CD8-positive, alpha-beta memory T cell (primary cell): ENCODE results near the gene SGK1. TPM values are rescaled to one million over a fixed set of nuclear protein-coding genes. Genes with fewer than 3 reads are reported as not detected.
A peak's percentile ranks its signal among the peaks of the same experiment; 100 is the strongest.

Experiments
- CTCF ChIA-PET: fragments of 350-600 bp; sonication (Branson Sonifier 250); formaldehyde crosslinking; loops from one replicate; lab custom pipeline; 2021; ENCODE audit warnings: antibody characterized with exemption; lab: Charles Lee
- POLR2A ChIA-PET: fragments of 350-600 bp; sonication (Branson Sonifier 250); formaldehyde crosslinking; loops from one replicate; lab custom pipeline; 2021; ENCODE audit warnings: antibody characterized with exemption; lab: Charles Lee
- DNase-seq, 5 donors: peaks; one replicate each; pipeline versions ENCODE4 v3.0.0 to v3.0.0-alpha.2; 2020 to 2022; ENCODE audit warnings: mixed read lengths in 1 of 5
- H3K27ac ChIP-seq: one replicate; pipeline ENCODE4 v1.7.0; 2013; ENCODE audit warnings: low read depth, mild to moderate bottlenecking, low read length, moderate library complexity
- H3K27me3 ChIP-seq: 2 replicates; pipeline ENCODE4 v1.7.0; 2013; ENCODE audit warnings: low read length, mild to moderate bottlenecking; ENCODE audit not compliant: insufficient read depth, poor library complexity, severe bottlenecking
- H3K36me3 ChIP-seq: 2 replicates; pipeline ENCODE4 v1.7.0; 2013; ENCODE audit warnings: mild to moderate bottlenecking, low read length, moderate library complexity; ENCODE audit not compliant: insufficient read depth
- H3K4me1 ChIP-seq: 2 replicates; pipeline ENCODE4 v1.7.0; 2013; ENCODE audit warnings: mild to moderate bottlenecking, low read length, moderate library complexity; ENCODE audit not compliant: insufficient read depth
- H3K4me3 ChIP-seq: 2 replicates; pipeline ENCODE4 v1.7.0; 2013; ENCODE audit warnings: mild to moderate bottlenecking, low read length
- H3K9me3 ChIP-seq: 2 replicates; pipeline ENCODE4 v1.7.0; 2013; ENCODE audit warnings: mild to moderate bottlenecking, low read length
- H3K27ac Mint-ChIP-seq, 8 donors: one replicate each; pipeline ENCODE4 v1.8.0; 2020 to 2021; ENCODE audit warnings: mixed read lengths in 8 of 8, mild to moderate bottlenecking in 6 of 8, inconsistent platforms in 3 of 8, moderate library complexity in 3 of 8
- H3K27me3 Mint-ChIP-seq, 2 donors: one replicate each; pipeline ENCODE4 v1.8.0; 2020 to 2021; ENCODE audit warnings: mixed read lengths in 2 of 2, mild to moderate bottlenecking in 1 of 2, moderate library complexity in 1 of 2
- H3K36me3 Mint-ChIP-seq, 3 donors: one replicate each; pipeline ENCODE4 v1.8.0; 2020 to 2021; ENCODE audit warnings: mixed read lengths in 3 of 3, inconsistent platforms in 1 of 3, mild to moderate bottlenecking in 1 of 3
- H3K4me1 Mint-ChIP-seq, 3 donors: one replicate each; pipeline ENCODE4 v1.8.0; 2020 to 2021; ENCODE audit warnings: mixed read lengths in 3 of 3, inconsistent platforms in 1 of 3, mild to moderate bottlenecking in 1 of 3
- H3K4me3 Mint-ChIP-seq, 7 donors: one replicate each; pipeline ENCODE4 v1.8.0; 2020 to 2021; ENCODE audit warnings: mixed read lengths in 7 of 7, mild to moderate bottlenecking in 6 of 7, moderate library complexity in 4 of 7, inconsistent platforms in 2 of 7
- H3K9me3 Mint-ChIP-seq, 5 donors: one replicate each; pipeline ENCODE4 v1.8.0; 2020 to 2022; ENCODE audit warnings: mixed read lengths in 5 of 5, mild to moderate bottlenecking in 3 of 5, moderate library complexity in 2 of 5, inconsistent platforms in 1 of 5
- polyA plus RNA-seq: library from polyadenylated mRNA; unstranded; fragments of 300-500 nt; fragmentation: Illumina TruSeq; gene quantifications from one replicate; pipeline ENCODE4 v1.2.3, GENCODE V29; 2021
- total RNA-seq, 2 experiments: library from RNA; stranded (reverse); gene quantifications; one replicate each; pipeline ENCODE4 v1.2.3, GENCODE V29; 2021

SGK1 gene
- total and polyA plus RNA-seq, 3 experiments from 2014 or later = 3.8 to 36.7 (median 36.5) TPM

- Mint-ChIP-seq H3K27me3 (no peaks in the 10 kb centered on the region), H3K4me1 (no peaks in the 10 kb centered on the region), H3K9me3 (no peaks in the 10 kb centered on the region), H3K36me3 (no peaks in the 10 kb centered on the region), H3K4me3 (no peak overlapping the region), H3K27ac (no peak overlapping the region)
- Histone ChIP-seq H3K4me1 (no peaks in the 10 kb centered on the region), H3K27me3 (no peaks in the 10 kb centered on the region), H3K9me3 (no peaks in the 10 kb centered on the region), H3K27ac (no peak overlapping the region), H3K4me3 (no peak overlapping the region), H3K36me3 (no peaks in the 10 kb centered on the region)
- DNase-seq = no peak
- POLR2A ChIA-PET = no interaction called here
- CTCF ChIA-PET = no interaction called here
Measured at GRCh38 chr6:134296762-134297161, 21.1 kb downstream of the SGK1 start.

- Histone ChIP-seq H3K4me3 (no peak overlapping the region), H3K9me3 (no peaks in the 10 kb centered on the region), H3K27me3 (no peaks in the 10 kb centered on the region), H3K27ac (peak overlapping the region; percentile 25), H3K4me1 (no peaks in the 10 kb centered on the region), H3K36me3 (no peaks in the 10 kb centered on the region)
- Mint-ChIP-seq H3K4me1 (no peaks in the 10 kb centered on the region), H3K36me3 (no peaks in the 10 kb centered on the region), H3K27ac (no peak overlapping the region), H3K27me3 (no peaks in the 10 kb centered on the region), H3K9me3 (no peaks in the 10 kb centered on the region), H3K4me3 (no peak overlapping the region)
- no peak for DNase-seq
- CTCF ChIA-PET = no interaction called here
- POLR2A ChIA-PET = interaction anchor here (0.7 kb wide), 1 partner anchor 117 kb away, joined by 4 read pairs; no protein-coding TSS in a partner anchor
Measured at GRCh38 chr6:134295953-134296553, 21.9 kb downstream of the SGK1 start.

GRCh38 chr6:134293659-134294161 lies 24.2 kb downstream of the SGK1 start:
- no peak for DNase-seq
- CTCF ChIA-PET = no interaction called here
- Histone ChIP-seq H3K27ac (no peak overlapping the region), H3K27me3 (no peaks in the 10 kb centered on the region), H3K4me3 (no peak overlapping the region), H3K4me1 (peaks cover 5% of the 10 kb centered on the region), H3K36me3 (no peaks in the 10 kb centered on the region), H3K9me3 (no peaks in the 10 kb centered on the region)
- no peak overlapping the region for H3K4me3 Mint-ChIP-seq
- H3K36me3 Mint-ChIP-seq = no peaks in the 10 kb centered on the region
- H3K4me1 Mint-ChIP-seq = peaks cover 6 to 7% (median 6%) of the 10 kb centered on the region in 3 donors
- POLR2A ChIA-PET = no interaction called here
- H3K27me3 Mint-ChIP-seq = no peaks in the 10 kb centered on the region
- H3K9me3 Mint-ChIP-seq = no peaks in the 10 kb centered on the region
- H3K27ac Mint-ChIP-seq = no peak overlapping the region

GRCh38 chr6:134291156-134291555 lies 26.8 kb downstream of the SGK1 start:
- peaks cover 17 to 19% (median 17%) of the 10 kb centered on the region in 3 donors for H3K4me1 Mint-ChIP-seq
- H3K36me3 ChIP-seq = no peaks in the 10 kb centered on the region
- H3K4me3 Mint-ChIP-seq = no peak overlapping the region
- DNase-seq = no peak
- H3K27ac Mint-ChIP-seq = peak overlapping the region in 1 of 8 donors; percentile 6
- H3K36me3 Mint-ChIP-seq = no peaks in the 10 kb centered on the region
- no peak overlapping the region for H3K4me3 ChIP-seq
- H3K9me3 ChIP-seq = no peaks in the 10 kb centered on the region
- no peaks in the 10 kb centered on the region for H3K9me3 Mint-ChIP-seq
- H3K27me3 Mint-ChIP-seq = no peaks in the 10 kb centered on the region
- H3K4me1 ChIP-seq = peaks cover 14% of the 10 kb centered on the region
- CTCF ChIA-PET = no interaction called here
- no peak overlapping the region for H3K27ac ChIP-seq
- POLR2A ChIA-PET = no interaction called here
- no peaks in the 10 kb centered on the region for H3K27me3 ChIP-seq

GRCh38 chr6:134289204-134289575 lies 28.7 kb downstream of the SGK1 start:
- Mint-ChIP-seq H3K4me1 (peaks cover 21 to 27% (median 24%) of the 10 kb centered on the region in 3 donors), H3K9me3 (no peaks in the 10 kb centered on the region), H3K27me3 (no peaks in the 10 kb centered on the region), H3K36me3 (no peaks in the 10 kb centered on the region), H3K4me3 (peak overlapping the region in 1 of 7 donors; percentile 29), H3K27ac (peak overlapping the region in 3 of 8 donors; percentile 16 to 74 (median 66))
- no peak overlapping the region for H3K27ac ChIP-seq
- ChIA-PET CTCF (no interaction called here), POLR2A (no interaction called here)
- H3K27me3 ChIP-seq = no peaks in the 10 kb centered on the region
- no peaks in the 10 kb centered on the region for H3K36me3 ChIP-seq
- peaks cover 14% of the 10 kb centered on the region for H3K4me1 ChIP-seq
- H3K4me3 ChIP-seq = no peak overlapping the region
- no peak for DNase-seq
- no peaks in the 10 kb centered on the region for H3K9me3 ChIP-seq

GRCh38 chr6:134288538-134289203 lies 29.2 kb downstream of the SGK1 start:
- POLR2A ChIA-PET = no interaction called here
- Mint-ChIP-seq H3K4me1 (peaks cover 21 to 27% (median 24%) of the 10 kb centered on the region in 3 donors), H3K36me3 (no peaks in the 10 kb centered on the region), H3K27ac (peak overlapping the region in 6 of 8 donors; percentile 16 to 74 (median 46)), H3K4me3 (peak overlapping the region in 3 of 7 donors; percentile 8 to 32 (median 29)), H3K9me3 (no peaks in the 10 kb centered on the region), H3K27me3 (no peaks in the 10 kb centered on the region)
- Histone ChIP-seq H3K9me3 (no peaks in the 10 kb centered on the region), H3K4me3 (no peak overlapping the region), H3K27ac (no peak overlapping the region), H3K36me3 (no peaks in the 10 kb centered on the region), H3K4me1 (peaks cover 14% of the 10 kb centered on the region), H3K27me3 (no peaks in the 10 kb centered on the region)
- CTCF ChIA-PET = interaction anchor here (0.6 kb wide), 1 partner anchor 10 kb away, joined by 3 read pairs; no protein-coding TSS in a partner anchor
- DNase-seq = peak in 1 of 5 donors; percentile 10

GRCh38 chr6:134287859-134288537 lies 29.9 kb downstream of the SGK1 start:
- no peaks in the 10 kb centered on the region for H3K36me3 Mint-ChIP-seq
- CTCF ChIA-PET = interaction anchor here (0.6 kb wide), 1 partner anchor 11 kb away, joined by 3 read pairs; no protein-coding TSS in a partner anchor
- H3K27me3 ChIP-seq = no peaks in the 10 kb centered on the region
- H3K9me3 Mint-ChIP-seq = no peaks in the 10 kb centered on the region
- peaks cover 14% of the 10 kb centered on the region for H3K4me1 ChIP-seq
- H3K36me3 ChIP-seq = no peaks in the 10 kb centered on the region
- peak overlapping the region in 2 of 7 donors; percentile 8 to 32 for H3K4me3 Mint-ChIP-seq
- DNase-seq = no peak
- H3K4me3 ChIP-seq = no peak overlapping the region
- H3K4me1 Mint-ChIP-seq = peaks cover 21 to 27% (median 24%) of the 10 kb centered on the region in 3 donors
- H3K27me3 Mint-ChIP-seq = no peaks in the 10 kb centered on the region
- peak overlapping the region in 6 of 8 donors; percentile 4 to 61 (median 25) for H3K27ac Mint-ChIP-seq
- no peaks in the 10 kb centered on the region for H3K9me3 ChIP-seq
- no peak overlapping the region for H3K27ac ChIP-seq
- POLR2A ChIA-PET = no interaction called here

GRCh38 chr6:134282816-134283215 lies 35.1 kb downstream of the SGK1 start:
- no peak overlapping the region for H3K27ac Mint-ChIP-seq
- H3K9me3 Mint-ChIP-seq = no peaks in the 10 kb centered on the region
- H3K4me1 Mint-ChIP-seq = peaks cover 8 to 15% (median 12%) of the 10 kb centered on the region in 3 donors
- H3K36me3 Mint-ChIP-seq = no peaks in the 10 kb centered on the region
- ChIA-PET POLR2A (no interaction called here), CTCF (no interaction called here)
- no peak for DNase-seq
- H3K4me3 Mint-ChIP-seq = no peak overlapping the region
- Histone ChIP-seq H3K9me3 (no peaks in the 10 kb centered on the region), H3K4me3 (no peak overlapping the region), H3K27me3 (no peaks in the 10 kb centered on the region), H3K36me3 (no peaks in the 10 kb centered on the region), H3K27ac (no peak overlapping the region), H3K4me1 (peaks cover under 1% of the 10 kb centered on the region)
- no peaks in the 10 kb centered on the region for H3K27me3 Mint-ChIP-seq
